Brain microvascular endothelial cell (primary cell): ENCODE measurements around the gene TGFBR3L.

Source experiments
- DNase-seq: peaks from one replicate; pipeline ENCODE4 v3.0.0-alpha.2; 2020
- H3K27ac ChIP-seq: fragments of 250-450 bp; sonication (Bioruptor Pico); 2 replicates; pipeline ENCODE4 v1.5.1; 2020; ENCODE audit warnings: mild to moderate bottlenecking, moderate library complexity
- H3K27me3 ChIP-seq: fragments of 250-450 bp; sonication (Bioruptor Pico); replicated peaks from 2 replicates; pipeline ENCODE4 v1.5.1; 2020; ENCODE audit warnings: mild to moderate bottlenecking
- H3K36me3 ChIP-seq: fragments of 250-450 bp; sonication (Bioruptor Pico); replicated peaks from 2 replicates; pipeline ENCODE4 v1.5.1; 2020; ENCODE audit warnings: mild to moderate bottlenecking
- H3K4me3 ChIP-seq: 2 replicates; pipeline ENCODE4 v1.5.1; 2011; ENCODE audit warnings: low read depth, mild to moderate bottlenecking, control low read depth, low read length, moderate library complexity
- CTCF ChIP-seq: IDR thresholded peaks from 2 replicates; pipeline ENCODE4 v1.5.1; 2011; ENCODE audit warnings: low read depth, mild to moderate bottlenecking, moderate library complexity, low read length, control low read depth, inconsistent platforms; ENCODE audit errors: missing control alignments
- in situ Hi-C: cut with HindIII; loops from 2 replicates; pipeline ENCODE4 v1.10.0; 2017; ENCODE audit warnings: low sequenced_read_pairs, low pct_ligation_motif_present

The TGFBR3L gene

GRCh38 chr19:7923295-7924191, 8.9 kb downstream of the TGFBR3L start:
- no peaks in the 10 kb centered on the region for H3K27me3 ChIP-seq
- in situ Hi-C loops, result no loop called here
- peaks cover 10% of the 10 kb centered on the region for H3K36me3 ChIP-seq
- H3K27ac ChIP-seq, result no peak overlapping the region
- H3K4me3 ChIP-seq, result no peak overlapping the region
- DNase-seq, result no peak
- TF ChIP-seq CTCF, result no peak

GRCh38 chr19:7924241-7924640, 9.6 kb downstream of the TGFBR3L start:
- Histone ChIP-seq H3K36me3 (peaks cover 10% of the 10 kb centered on the region), H3K27me3 (no peaks in the 10 kb centered on the region), H3K27ac (no peak overlapping the region), H3K4me3 (no peak overlapping the region)
- no peak for DNase-seq
- in situ Hi-C loops, result no loop called here
- TF ChIP-seq CTCF, result no peak

- Histone ChIP-seq H3K27me3 (no peaks in the 10 kb centered on the region), H3K27ac (no peak overlapping the region), H3K36me3 (peaks cover 10% of the 10 kb centered on the region), H3K4me3 (peak overlapping the region; percentile 15)
- in situ Hi-C loops, result no loop called here
- no peak for TF ChIP-seq CTCF
- no peak for DNase-seq
Observed at GRCh38 chr19:7924651-7925170, 10.1 kb downstream of the TGFBR3L start.

- peak overlapping the region; percentile 17 for H3K4me3 ChIP-seq
- in situ Hi-C loops, result no loop called here
- DNase-seq, result peak; percentile 63
- no peaks in the 10 kb centered on the region for H3K27me3 ChIP-seq
- peak; percentile 81 for TF ChIP-seq CTCF
- no peak overlapping the region for H3K27ac ChIP-seq
- peaks cover 10% of the 10 kb centered on the region for H3K36me3 ChIP-seq
Observed at GRCh38 chr19:7925171-7925851, 10.7 kb downstream of the TGFBR3L start.

GRCh38 chr19:7926021-7926726, 11.5 kb downstream of the TGFBR3L start, which contains the start of gene CTXN1:
Gene CTXN1, minus strand, starts transcription at chr19:7926135. Its CDS starts 597 bp downstream, at chr19:7925538.
- in situ Hi-C loops, result no loop called here
- TF ChIP-seq CTCF, result peak; percentile 5
- DNase-seq, result no peak
- Histone ChIP-seq H3K4me3 (peak within 1 kb of the TSS; percentile 50), H3K36me3 (peaks cover 14% of the 10 kb centered on the region), H3K27me3 (no peaks in the 10 kb centered on the region), H3K27ac (no peak within 1 kb of the TSS)
